ENCODE data around the gene ECHDC3. TPM values are rescaled to one million over a fixed set of nuclear protein-coding genes. Genes with fewer than 3 reads are reported as not detected.
A peak's percentile ranks its signal among the peaks of the same experiment; 100 is the strongest.

Gene ECHDC3
- total and polyA plus RNA-seq, 2 of the 8 experiments (the other 6 are each of a cell fraction or from before 2014, with no cell fraction given): 15.6 to 19.9 TPM

DNA sequence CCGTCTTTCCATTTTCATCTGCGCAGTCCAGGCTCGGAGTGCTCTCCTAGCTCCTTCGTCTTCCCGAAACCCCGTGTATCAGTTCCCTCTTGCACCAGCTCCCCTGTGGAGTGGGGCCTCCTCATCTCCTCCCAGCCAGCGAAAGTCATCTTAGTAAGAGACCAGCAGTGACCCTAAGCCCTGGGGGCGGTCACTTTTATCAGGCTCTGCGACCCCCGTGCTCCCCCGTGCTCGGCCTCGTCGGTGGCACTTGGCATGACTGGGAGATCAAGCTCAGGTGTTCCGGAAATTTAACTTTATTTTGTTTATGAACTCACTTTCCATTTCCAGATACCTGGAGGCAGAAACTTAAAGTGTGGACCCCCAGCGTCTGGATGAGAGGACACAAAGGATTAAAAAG is 574 bp upstream of the ECHDC3 start:
- H4K20me1 ChIP-seq (replicated peaks in 1 of 2; ENCODE audit: control insufficient read depth in 1 of 2, insufficient read depth in 2 of 2, low read length in 2 of 2): no peaks in the 10 kb centered on the region
- no peak overlapping the region for H4K5ac ChIP-seq (ENCODE audit: insufficient read length, low read depth, low read length)
- H2AK5ac ChIP-seq (ENCODE audit: low read depth, low read length): no peak overlapping the region
- DNase-seq (ENCODE audit: low read depth in 1 of 2, low spot score in 2 of 2): no peak
- CTCF ChIA-PET (ENCODE audit: partially characterized antibody): interaction anchor here (0.8 kb wide), 1 partner anchor 225 kb away, joined by 4 read pairs; no protein-coding TSS in a partner anchor
- H3K4me1 ChIP-seq (replicated peaks in 1 of 4; ENCODE audit: control insufficient read depth in 3 of 4, insufficient read depth in 4 of 4, low read length in 3 of 4): peaks cover 0 to 8% (median 4%) of the 10 kb centered on the region in 4 experiments; a peak in 6 of 7 replicates
- H3K18ac ChIP-seq (ENCODE audit: extremely low read depth, low read length): no peak overlapping the region
- H3K56ac ChIP-seq (replicated peaks; ENCODE audit: insufficient read length, low read depth, low read length): no peak overlapping the region
- no peaks in the 10 kb centered on the region for H3K79me2 ChIP-seq (ENCODE audit: control insufficient read depth in 1 of 2, insufficient read depth in 2 of 2, low read length in 2 of 2)
- TF ChIP-seq, protein P1, sequence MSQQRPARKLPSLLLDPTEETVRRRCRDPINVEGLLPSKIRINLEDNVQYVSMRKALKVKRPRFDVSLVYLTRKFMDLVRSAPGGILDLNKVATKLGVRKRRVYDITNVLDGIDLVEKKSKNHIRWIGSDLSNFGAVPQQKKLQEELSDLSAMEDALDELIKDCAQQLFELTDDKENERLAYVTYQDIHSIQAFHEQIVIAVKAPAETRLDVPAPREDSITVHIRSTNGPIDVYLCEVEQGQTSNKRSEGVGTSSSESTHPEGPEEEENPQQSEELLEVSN (IDR thresholded peaks at IDR 0.05): peak; percentile 30; the same call in 1 of the 2 replicates
- TF ChIP-seq CBX5 (IDR thresholded peaks at IDR 0.05; ENCODE audit: low read depth, low read length): no peak
- TF ChIP-seq POLR2A (IDR thresholded peaks at IDR 0.05; ENCODE audit: control extremely low read depth in 1 of 2, low read depth in 2 of 2, low read length in 2 of 2): no peak
- no peak for TF ChIP-seq GTF2F1 (IDR thresholded peaks at IDR 0.05; ENCODE audit: borderline replicate concordance, low read depth, low read length)
- no peak for TF ChIP-seq ZNF274 (IDR thresholded peaks at IDR 0.05; ENCODE audit: borderline replicate concordance, extremely low read depth, low read length)
- POLR2A ChIA-PET (ENCODE audit: partially characterized antibody): interaction anchor here (1.8 kb wide), 1 partner anchor 132 kb away, joined by 6 read pairs; no protein-coding TSS in a partner anchor
- no peaks in the 10 kb centered on the region; a peak in 2 of 4 replicates for H3K9me3 ChIP-seq (ENCODE audit: insufficient read depth in 2 of 2, low read depth in 1 of 2, low read length in 1 of 2)
- H3K4me3 ChIP-seq (ENCODE audit: extremely low read depth in 1 of 4, insufficient read depth in 2 of 4, low read depth in 3 of 4, low read length in 4 of 4): peak overlapping the region in 3 of 4 experiments; percentile 8 to 47 (median 9); a peak in 4 of 8 replicates
- peak overlapping the region; percentile 41 for H4K91ac ChIP-seq (replicated peaks; ENCODE audit: insufficient read length, low read length)
- peak overlapping the region; percentile 54 to 67 for H3K4me2 ChIP-seq (ENCODE audit: insufficient read depth in 1 of 2, low read depth in 2 of 2, low read length in 2 of 2)
- H3K27ac ChIP-seq (ENCODE audit: low read depth, low read length): no peak overlapping the region
- H2AFZ ChIP-seq (ENCODE audit: low read length): no peak overlapping the region; the same call in 1 of the 2 replicates
- H2BK20ac ChIP-seq (ENCODE audit: low read length): no peak overlapping the region
- no peak overlapping the region for H3K9ac ChIP-seq (replicated peaks in 1 of 4; ENCODE audit: extremely low read depth in 1 of 4, low read depth in 3 of 4, low read length in 3 of 4)
- no peak overlapping the region for H3K23ac ChIP-seq (ENCODE audit: insufficient read length)
- H3K36me3 ChIP-seq (ENCODE audit: control insufficient read depth in 2 of 4, insufficient read depth in 4 of 4, low read length in 3 of 4): no peaks in the 10 kb centered on the region; a peak in 1 of 8 replicates
- H2BK12ac ChIP-seq (ENCODE audit: low read depth, low read length): no peak overlapping the region
- 88% methylated on average over 15 of the region's 16 CpGs; no CpG with 5 or more reads in 1 of the 2 experiments for WGBS, 2 experiments (ENCODE audit: extremely low coverage in 1 of 2, insufficient coverage in 1 of 2, insufficient read length in 1 of 2, insufficient replicate concordance in 2 of 2, low coverage in 1 of 2, low lambda C conversion rate in 2 of 2, missing lambda C conversion rate in 1 of 2)
- H3K14ac ChIP-seq (ENCODE audit: insufficient read length): no peak overlapping the region
- no peaks in the 10 kb centered on the region; a peak in 1 of 7 replicates for H3K27me3 ChIP-seq (replicated peaks in 1 of 4; ENCODE audit: control insufficient read depth in 3 of 4, extremely low read depth in 1 of 4, insufficient read depth in 3 of 4, low read length in 3 of 4)
- H4K8ac ChIP-seq (ENCODE audit: extremely low read depth, insufficient read depth, low read length): 0 out of 2 replicates have a peak overlapping the region, but pooled peaks have one; percentile 53
- H2BK120ac ChIP-seq (replicated peaks; ENCODE audit: low read depth, low read length): no peak overlapping the region
- peaks cover 7% of the 10 kb centered on the region; the same call in 1 of the 2 replicates for H3K23me2 ChIP-seq (ENCODE audit: low read depth, low read length)
- H2BK5ac ChIP-seq (ENCODE audit: low read depth, low read length): no peak overlapping the region
- H2BK15ac ChIP-seq (ENCODE audit: low read length): no peak overlapping the region
- FAIRE-seq: no peak
- H3K4ac ChIP-seq (replicated peaks; ENCODE audit: insufficient read length, low read depth, low read length): no peak overlapping the region
- H3K79me1 ChIP-seq (ENCODE audit: low read depth, low read length): no peaks in the 10 kb centered on the region; the same call in 1 of the 2 replicates

All from H1 (cell line).